Stomach smooth muscle (tissue), 2 donors: ENCODE measurements around the gene BACH1.
"Not testable (repeated sequence)": the region's sequence is repeated elsewhere in the genome, so short reads cannot be mapped to it uniquely, and the experiment has no call there.

ENCODE experiments used
- H3K27ac ChIP-seq: one replicate; pipeline ENCODE4 v1.7.0; 2013; ENCODE audit warnings: mild to moderate bottlenecking, low read length, inconsistent platforms
- H3K27me3 ChIP-seq, 2 donors: one replicate each; pipeline ENCODE4 v1.7.0; 2013; ENCODE audit warnings: low read length in 2 of 2; ENCODE audit not compliant: insufficient read depth in 2 of 2, control insufficient read depth in 1 of 2
- H3K36me3 ChIP-seq, 2 donors: one replicate each; pipeline ENCODE4 v1.7.0; 2013; ENCODE audit warnings: low read length in 2 of 2; ENCODE audit not compliant: control insufficient read depth in 2 of 2, insufficient read depth in 2 of 2
- H3K4me1 ChIP-seq: one replicate; pipeline ENCODE4 v1.7.0; 2013; ENCODE audit warnings: low read length; ENCODE audit not compliant: control insufficient read depth, insufficient read depth
- H3K4me3 ChIP-seq, 2 donors: one replicate each; pipeline ENCODE4 v1.7.0; 2013; ENCODE audit warnings: low read length in 2 of 2
- H3K9ac ChIP-seq, 2 donors: one replicate each; pipeline ENCODE4 v1.7.0; 2013; ENCODE audit warnings: low read length in 2 of 2, mild to moderate bottlenecking in 1 of 2
- H3K9me3 ChIP-seq, 2 donors: one replicate each; pipeline ENCODE4 v1.7.0; 2013; ENCODE audit warnings: low read length in 2 of 2; ENCODE audit not compliant: control insufficient read depth in 2 of 2
- donor health status: healthy.
- donor health status: Pancreatic carcinoma.

Gene BACH1

DNA sequence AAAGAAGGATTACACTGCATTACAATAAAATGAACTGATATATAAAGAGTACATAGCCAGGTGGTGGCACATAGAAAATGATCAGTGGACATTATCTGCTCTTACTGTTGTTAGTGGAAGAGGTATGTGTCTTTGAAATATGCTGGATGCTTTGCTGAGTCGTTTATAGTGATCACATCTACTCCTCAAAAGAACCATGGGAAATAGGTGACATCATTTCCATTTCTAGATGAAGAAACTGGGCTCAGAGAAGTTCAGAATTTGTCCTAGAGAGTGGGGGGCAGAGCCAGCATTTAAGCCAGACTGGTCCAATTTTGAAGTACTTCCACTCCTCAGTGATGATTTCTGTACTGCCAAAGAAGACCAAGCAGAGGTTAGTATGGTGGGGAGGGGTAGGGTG is 34.0 kb upstream of the BACH1 start:
- H3K9me3 ChIP-seq, result no peaks in the 10 kb centered on the region
- no peak overlapping the region for H3K4me3 ChIP-seq
- H3K9ac ChIP-seq, result no peak overlapping the region
- H3K27ac ChIP-seq, result no peak overlapping the region
- H3K4me1 ChIP-seq, result no peaks in the 10 kb centered on the region
- H3K27me3 ChIP-seq, result no peaks in the 10 kb centered on the region
- H3K36me3 ChIP-seq, result no peaks in the 10 kb centered on the region

DNA sequence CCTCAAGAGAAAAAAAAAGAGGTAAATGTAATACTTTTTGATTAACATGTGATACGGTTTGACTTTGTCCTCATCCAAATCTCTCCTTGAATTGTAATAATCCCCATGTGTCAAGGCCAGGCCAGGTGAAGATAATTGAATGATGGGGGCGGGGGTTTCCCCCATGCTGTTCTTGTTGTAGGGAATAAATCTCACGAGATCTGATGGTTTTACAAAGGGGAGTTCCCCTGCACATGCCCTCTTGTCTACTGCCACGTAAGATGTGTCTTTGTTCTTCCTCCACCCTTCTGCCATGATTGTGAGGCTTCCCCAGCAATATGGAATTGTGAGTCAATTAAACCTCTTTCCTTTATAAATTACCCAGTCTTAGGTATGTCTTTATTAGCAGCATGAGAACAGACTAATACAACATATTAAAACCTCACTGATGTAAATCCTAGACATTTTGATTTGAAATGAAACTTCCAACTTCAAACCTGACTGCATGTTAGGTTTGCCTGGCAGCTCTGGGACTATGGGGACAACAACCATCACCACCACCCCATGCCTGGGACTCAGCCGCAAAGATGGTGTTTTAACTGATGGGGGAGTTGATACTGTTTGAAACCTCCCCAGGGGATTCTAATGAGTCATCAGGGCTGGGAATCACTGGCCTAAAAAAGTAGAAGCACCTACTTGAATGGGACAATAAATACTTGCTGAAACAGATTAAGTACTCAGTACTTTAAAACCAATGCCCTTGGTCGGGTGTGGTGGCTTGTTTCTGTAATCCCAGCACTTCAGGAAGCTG is 32.8 kb upstream of the BACH1 start:
- no peak overlapping the region for H3K27ac ChIP-seq
- H3K4me3 ChIP-seq, result no peak overlapping the region

DNA sequence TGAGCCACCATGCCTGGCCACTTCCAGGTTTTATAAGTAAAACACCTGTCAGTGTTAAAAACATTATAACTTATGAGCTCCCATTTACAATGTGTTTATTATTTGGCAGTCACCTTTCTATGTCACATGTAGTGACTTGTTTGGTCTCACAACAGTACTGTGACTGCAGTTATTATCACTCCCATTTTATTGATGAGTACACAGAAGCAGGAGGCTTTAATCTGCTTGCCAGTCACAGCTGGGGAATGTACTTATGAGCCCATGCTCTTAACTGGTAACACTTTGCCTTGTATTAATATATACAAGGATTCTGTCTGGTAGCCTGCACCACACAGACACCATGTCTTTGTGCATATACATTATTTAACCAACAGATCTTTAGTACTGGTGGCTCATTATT is 31.1 kb upstream of the BACH1 start:
- Histone ChIP-seq H3K9ac (no peak overlapping the region), H3K36me3 (no peaks in the 10 kb centered on the region), H3K4me1 (no peaks in the 10 kb centered on the region), H3K9me3 (no peaks in the 10 kb centered on the region), H3K4me3 (no peak overlapping the region), H3K27me3 (no peaks in the 10 kb centered on the region), H3K27ac (no peak overlapping the region)

More for the DNA sequence above, 32.8 kb upstream of the BACH1 start:
- Histone ChIP-seq H3K9ac (no peak overlapping the region), H3K36me3 (no peaks in the 10 kb centered on the region), H3K27me3 (no peaks in the 10 kb centered on the region), H3K4me1 (no peaks in the 10 kb centered on the region), H3K9me3 (no peaks in the 10 kb centered on the region)

DNA sequence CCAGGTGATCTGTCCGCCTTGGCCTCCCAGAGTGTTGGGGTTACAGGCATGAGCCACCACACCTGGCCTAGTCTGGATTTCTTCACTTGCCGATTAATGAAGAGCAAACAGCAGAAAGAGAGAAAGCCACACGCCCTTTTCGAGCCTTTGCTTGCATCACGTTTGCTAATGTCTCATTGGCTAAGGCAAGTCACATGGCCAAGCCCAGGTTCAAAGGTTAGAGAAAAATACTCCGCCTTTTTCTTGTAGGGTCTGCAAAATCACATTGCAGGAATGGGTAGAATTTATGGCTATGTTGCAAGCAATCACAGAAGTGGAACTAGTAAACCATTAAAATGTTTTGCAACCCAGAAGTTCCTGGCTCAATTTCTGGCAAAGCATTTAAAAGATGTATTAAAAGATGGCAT is 26.8 kb upstream of the BACH1 start:
- H3K4me3 ChIP-seq, result no peak overlapping the region
- no peaks in the 10 kb centered on the region for H3K4me1 ChIP-seq
- no peaks in the 10 kb centered on the region for H3K36me3 ChIP-seq
- H3K27me3 ChIP-seq, result no peaks in the 10 kb centered on the region
- H3K27ac ChIP-seq, result no peak overlapping the region
- H3K9me3 ChIP-seq, result no peaks in the 10 kb centered on the region
- H3K9ac ChIP-seq, result no peak overlapping the region

DNA sequence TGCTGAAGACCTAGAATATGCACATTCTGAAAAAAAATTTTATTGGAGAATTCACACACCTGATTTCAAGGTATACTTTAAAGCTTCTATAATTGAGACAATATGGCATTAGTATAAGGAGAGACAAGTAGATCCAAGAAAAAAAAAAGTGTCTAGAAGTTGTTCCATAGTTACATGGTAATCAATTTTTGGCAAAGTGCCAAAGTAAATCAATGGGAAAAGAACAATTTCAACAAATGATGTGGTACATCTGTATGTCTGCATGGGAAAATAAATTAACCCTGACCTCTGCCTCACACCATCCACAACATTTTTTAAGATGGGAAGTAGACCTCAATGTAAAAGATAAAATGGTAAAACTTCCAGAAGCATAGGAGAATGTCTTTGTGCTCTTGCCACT is 21.3 kb upstream of the BACH1 start:
- H3K27ac ChIP-seq, result no peak overlapping the region
- H3K9me3 ChIP-seq, result no peaks in the 10 kb centered on the region
- no peaks in the 10 kb centered on the region for H3K27me3 ChIP-seq
- H3K4me1 ChIP-seq, result no peaks in the 10 kb centered on the region
- no peak overlapping the region for H3K4me3 ChIP-seq
- no peak overlapping the region for H3K9ac ChIP-seq
- no peaks in the 10 kb centered on the region for H3K36me3 ChIP-seq

DNA sequence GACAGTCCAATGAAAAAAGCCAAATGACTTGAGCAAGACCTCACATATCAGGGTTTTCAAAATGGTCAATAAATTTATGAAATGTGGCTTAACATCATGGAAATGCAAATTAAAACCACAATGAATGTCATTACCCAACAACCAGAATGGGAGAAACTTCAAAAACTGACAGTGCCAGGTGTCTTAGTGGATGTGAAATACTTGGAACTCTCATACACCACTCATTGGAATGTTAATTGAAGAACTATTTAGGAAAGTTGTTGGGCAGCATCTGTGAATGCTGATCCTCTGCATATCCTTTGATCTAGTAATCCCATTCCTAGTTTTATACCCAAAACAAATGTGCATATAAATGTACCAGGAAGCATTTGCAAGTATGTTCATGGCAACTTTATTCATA is 19.2 kb upstream of the BACH1 start:
- H3K4me1 ChIP-seq, result no peaks in the 10 kb centered on the region
- H3K4me3 ChIP-seq, result no peak overlapping the region
- H3K9me3 ChIP-seq, result no peaks in the 10 kb centered on the region
- no peak overlapping the region for H3K27ac ChIP-seq
- no peaks in the 10 kb centered on the region for H3K27me3 ChIP-seq
- no peaks in the 10 kb centered on the region for H3K36me3 ChIP-seq
- H3K9ac ChIP-seq, result no peak overlapping the region

DNA sequence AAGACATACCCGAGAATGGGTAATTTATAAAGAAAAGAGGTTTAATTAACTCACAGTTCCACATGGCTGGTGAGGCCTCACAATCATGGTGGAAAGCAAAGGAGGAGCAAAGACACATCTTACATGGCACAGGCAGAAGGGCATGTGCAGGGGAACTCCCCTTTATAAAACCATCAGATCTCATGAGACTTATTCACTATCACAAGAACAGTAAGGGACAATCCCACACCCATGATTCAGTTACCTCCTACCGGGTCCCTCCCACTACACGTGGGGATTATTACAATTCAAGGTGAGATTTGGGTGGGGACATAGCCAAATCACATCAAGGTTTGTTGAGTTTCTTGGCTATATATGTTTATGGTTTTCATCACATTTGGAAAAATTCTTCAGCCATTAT is 16.9 kb upstream of the BACH1 start:
- H3K4me3 ChIP-seq, H3K4me1 ChIP-seq, H3K36me3 ChIP-seq, H3K9me3 ChIP-seq, H3K27ac ChIP-seq, H3K27me3 ChIP-seq, H3K9ac ChIP-seq: not testable (repeated sequence)

DNA sequence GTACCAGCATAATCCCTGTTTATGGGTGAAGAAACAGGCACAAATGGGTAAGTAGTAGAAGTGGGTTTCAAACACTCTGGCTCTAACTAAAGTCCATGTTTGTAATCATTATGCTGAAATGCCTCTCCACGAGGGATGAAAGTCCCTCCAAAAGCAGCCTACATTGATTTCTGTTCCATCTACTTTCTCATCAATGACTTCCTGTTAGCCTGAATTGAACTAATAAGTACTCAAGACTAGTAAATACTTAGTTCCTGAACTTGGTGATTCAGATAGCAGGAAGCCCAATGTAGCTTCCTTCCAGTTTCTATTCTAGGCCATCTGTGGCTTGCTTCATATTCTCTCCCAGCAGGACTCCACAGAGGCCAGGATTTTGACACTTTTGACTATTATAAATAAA is 11.3 kb upstream of the BACH1 start:
- Histone ChIP-seq H3K9ac (no peak overlapping the region), H3K27me3 (no peaks in the 10 kb centered on the region), H3K27ac (no peak overlapping the region), H3K4me3 (no peak overlapping the region), H3K4me1 (no peaks in the 10 kb centered on the region), H3K9me3 (no peaks in the 10 kb centered on the region), H3K36me3 (no peaks in the 10 kb centered on the region)

DNA sequence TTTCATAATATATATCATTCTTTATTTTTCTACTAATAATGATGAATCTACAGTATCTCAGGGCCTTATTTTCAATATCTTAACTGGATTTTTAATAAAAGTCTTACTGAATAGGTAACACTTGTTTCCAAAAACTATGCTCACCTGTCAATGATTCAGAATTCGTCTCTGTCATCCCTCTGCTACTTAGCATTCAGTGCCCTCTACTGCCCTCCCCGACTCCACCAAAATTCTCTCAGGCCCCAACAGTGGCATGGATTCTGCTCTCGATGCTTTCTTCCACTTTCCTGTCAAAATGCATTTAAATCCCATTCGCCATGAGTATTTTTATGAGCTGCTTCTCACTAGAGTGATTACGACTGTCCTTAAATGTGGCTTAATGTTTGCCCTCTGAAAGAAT is 10.5 kb upstream of the BACH1 start:
- no peak overlapping the region for H3K9ac ChIP-seq
- H3K27ac ChIP-seq, result no peak overlapping the region
- no peaks in the 10 kb centered on the region for H3K9me3 ChIP-seq
- H3K27me3 ChIP-seq, result no peaks in the 10 kb centered on the region
- no peaks in the 10 kb centered on the region for H3K36me3 ChIP-seq
- no peak overlapping the region for H3K4me3 ChIP-seq
- H3K4me1 ChIP-seq, result no peaks in the 10 kb centered on the region

DNA sequence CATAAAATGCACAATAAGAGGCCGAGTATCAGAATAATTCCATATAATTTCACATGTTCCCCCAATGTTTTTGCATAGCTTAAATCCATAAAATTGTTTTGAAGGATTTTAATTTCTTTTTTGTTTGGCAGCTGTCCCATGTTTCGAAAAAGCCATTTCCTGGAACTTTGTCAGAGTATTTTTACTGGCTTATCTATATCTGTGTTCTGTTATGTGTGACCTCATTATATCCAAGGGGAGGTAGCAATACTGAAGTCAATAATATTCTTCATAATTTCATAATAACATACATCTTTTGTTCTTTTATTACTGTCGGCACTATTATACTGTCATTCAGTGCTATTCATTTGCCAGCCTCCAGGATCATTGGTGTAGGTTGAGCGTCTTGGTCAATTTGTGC is 9.4 kb upstream of the BACH1 start:
- H3K27ac ChIP-seq, result no peak overlapping the region
- H3K9ac ChIP-seq, result no peak overlapping the region
- H3K36me3 ChIP-seq, result no peaks in the 10 kb centered on the region
- H3K4me1 ChIP-seq, result no peaks in the 10 kb centered on the region
- H3K27me3 ChIP-seq, result no peaks in the 10 kb centered on the region
- H3K9me3 ChIP-seq, result no peaks in the 10 kb centered on the region
- no peak overlapping the region for H3K4me3 ChIP-seq

DNA sequence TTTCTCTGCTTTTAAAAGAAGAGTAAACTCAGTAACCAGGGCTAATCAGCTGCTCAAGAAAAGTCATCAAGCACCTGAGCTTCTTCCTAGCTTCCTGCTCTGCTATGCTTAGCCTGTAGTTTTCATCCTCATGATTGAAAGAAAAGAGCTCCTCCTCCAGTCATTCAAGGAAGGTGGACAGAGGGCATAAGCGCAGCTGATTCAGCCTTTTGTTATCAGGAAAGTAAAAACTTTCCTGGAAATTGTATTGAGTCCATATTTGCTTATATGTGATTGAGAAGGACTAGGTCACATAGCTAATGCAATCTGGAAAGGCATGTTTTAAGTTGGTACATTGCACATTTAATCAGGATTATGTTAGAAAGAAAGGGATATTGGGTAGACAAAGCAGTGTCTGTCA is 8.5 kb upstream of the BACH1 start:
- H3K9me3 ChIP-seq, result no peaks in the 10 kb centered on the region
- H3K4me3 ChIP-seq, result no peak overlapping the region
- H3K27ac ChIP-seq, result no peak overlapping the region
- no peaks in the 10 kb centered on the region for H3K27me3 ChIP-seq
- no peak overlapping the region for H3K9ac ChIP-seq
- no peaks in the 10 kb centered on the region for H3K36me3 ChIP-seq
- H3K4me1 ChIP-seq, result no peaks in the 10 kb centered on the region
